Activated CD8-positive, alpha-beta memory T cell treated with anti-CD3 and anti-CD28 coated beads for 24 hours (primary cell): ENCODE data around the gene PISD.
"Not testable (repeated sequence)": the region's sequence is repeated elsewhere in the genome, so short reads cannot be mapped to it uniquely, and the experiment has no call there.

Source experiments
- DNase-seq: peaks from one replicate; pipeline ENCODE4 v3.0.0-alpha.2; 2020

PISD gene

GRCh38 chr22:31604746-31605705, 57.0 kb downstream of the PISD start:
- no peak for DNase-seq

- DNase-seq: no peak
Measured at GRCh38 chr22:31604137-31604705, 57.8 kb downstream of the PISD start.

GRCh38 chr22:31603574-31603973, 58.4 kb downstream of the PISD start:
- no peak for DNase-seq

- DNase-seq: no peak
Measured at GRCh38 chr22:31603081-31603525, 58.9 kb downstream of the PISD start.

GRCh38 chr22:31602259-31602952, 59.6 kb downstream of the PISD start:
- no peak for DNase-seq

- no peak for DNase-seq
Measured at GRCh38 chr22:31595271-31595670, 66.7 kb downstream of the PISD start.

GRCh38 chr22:31590161-31590560, 71.9 kb downstream of the PISD start:
- not testable (repeated sequence) for DNase-seq

GRCh38 chr22:31588970-31589675, 72.9 kb downstream of the PISD start:
- DNase-seq: no peak

- DNase-seq: no peak
Measured at GRCh38 chr22:31586137-31586920, 75.7 kb downstream of the PISD start.

- DNase-seq: no peak
Measured at GRCh38 chr22:31585161-31585859, 76.7 kb downstream of the PISD start.

GRCh38 chr22:31584804-31585160, 77.2 kb downstream of the PISD start:
- no peak for DNase-seq

- DNase-seq: no peak
Measured at GRCh38 chr22:31583861-31584485, 78.0 kb downstream of the PISD start.

GRCh38 chr22:31579835-31580242, 82.2 kb downstream of the PISD start:
- no peak for DNase-seq

- DNase-seq: no peak
Measured at GRCh38 chr22:31578171-31578570, 83.8 kb downstream of the PISD start.

- no peak for DNase-seq
Measured at GRCh38 chr22:31577711-31578110, 84.3 kb downstream of the PISD start.

- no peak for DNase-seq
Measured at GRCh38 chr22:31575190-31575589, 86.8 kb downstream of the PISD start.

- no peak for DNase-seq
Measured at GRCh38 chr22:31574055-31574670, 87.9 kb downstream of the PISD start.

GRCh38 chr22:31572939-31573338, 89.1 kb downstream of the PISD start:
- no peak for DNase-seq

- DNase-seq: no peak
Measured at GRCh38 chr22:31569126-31569525, 92.9 kb downstream of the PISD start.
